GM10248 (cell line): ENCODE measurements around the gene ETV7.
"Not testable (repeated sequence)": the region's sequence is repeated elsewhere in the genome, so short reads cannot be mapped to it uniquely, and the experiment has no call there.

Experiments used
- CTCF ChIA-PET: fragments of 300-600 bp; sonication (Branson Sonifier 250); formaldehyde crosslinking; extraction: SDS; loops from one replicate; lab custom pipeline; 2021; ENCODE audit warnings: antibody characterized with exemption; lab: Yijun Ruan, JAX
- POLR2A ChIA-PET: fragments of 350-650 bp; sonication (Branson Sonifier 250); formaldehyde crosslinking; extraction: SDS; loops from one replicate; lab custom pipeline; 2020; ENCODE audit warnings: antibody characterized with exemption; lab: Yijun Ruan, JAX
- DNase-seq: peaks from one replicate; pipeline ENCODE4 v3.0.0; 2012; ENCODE audit errors: extremely low spot score
- CTCF ChIP-seq: IDR thresholded peaks from 2 replicates; pipeline ENCODE4 v1.5.1; 2012; ENCODE audit warnings: mild to moderate bottlenecking, low read depth; ENCODE audit errors: extremely low read depth, missing control alignments, control extremely low read depth

The ETV7 gene

GRCh38 chr6:36413489-36414480 lies 26.3 kb upstream of the ETV7 start:
- TF ChIP-seq CTCF = no peak
- ChIA-PET CTCF (interaction anchor here (1.0 to 1.2 kb wide), 2 partner anchors 11 to 15 kb away, joined by 3 to 4 read pairs; no protein-coding TSS in a partner anchor), POLR2A (no interaction called here)
- DNase-seq = no peak

GRCh38 chr6:36409718-36410117 lies 22.2 kb upstream of the ETV7 start:
- DNase-seq, POLR2A ChIA-PET, CTCF ChIA-PET: not testable (repeated sequence)

- TF ChIP-seq CTCF = no peak
- CTCF ChIA-PET = interaction anchor here (3.9 kb wide), 1 partner anchor 19 kb away, joined by 13 read pairs; no protein-coding TSS in a partner anchor
- POLR2A ChIA-PET = interaction anchor here (0.8 kb wide), 1 partner anchor 19 kb away, joined by 3 read pairs; no protein-coding TSS in a partner anchor
- DNase-seq = no peak
Observed at GRCh38 chr6:36404164-36404563, 16.7 kb upstream of the ETV7 start.

- POLR2A ChIA-PET = no interaction called here
- TF ChIP-seq CTCF = no peak
- DNase-seq = no peak
- CTCF ChIA-PET = interaction anchor here (1.0 to 3.9 kb wide), 2 partner anchors 12 to 20 kb away, joined by 3 to 13 read pairs; no protein-coding TSS in a partner anchor
Observed at GRCh38 chr6:36402481-36402880, 15.0 kb upstream of the ETV7 start.

- CTCF ChIA-PET = interaction anchor here (1.3 to 1.6 kb wide), 2 partner anchors 41 to 59 kb away, joined by 3 to 4 read pairs; no protein-coding TSS in a partner anchor
- POLR2A ChIA-PET = no interaction called here
- TF ChIP-seq CTCF = no peak
- DNase-seq = peak; percentile 46
Observed at GRCh38 chr6:36399970-36400369, 12.5 kb upstream of the ETV7 start.

- CTCF ChIA-PET = no interaction called here
- no peak for TF ChIP-seq CTCF
- DNase-seq = no peak
- POLR2A ChIA-PET = interaction anchor here (0.6 kb wide), 1 partner anchor 223 kb away, joined by 4 read pairs; no protein-coding TSS in a partner anchor
Observed at GRCh38 chr6:36392621-36393020, 5.2 kb upstream of the ETV7 start.

GRCh38 chr6:36389353-36389752 lies 1.9 kb upstream of the ETV7 start:
- POLR2A ChIA-PET = no interaction called here
- no peak for DNase-seq
- CTCF ChIA-PET = no interaction called here
- no peak for TF ChIP-seq CTCF
